Stimulated activated CD4-positive, alpha-beta T cell treated with anti-CD3 and anti-CD28 coated beads, Interleukin-12 subunit alpha, Interleukin-12 subunit beta, amount 100 ng/mL, for 24 hours (primary cell): ENCODE data around the gene PIF1.
"Not testable (repeated sequence)": the region's sequence is repeated elsewhere in the genome, so short reads cannot be mapped to it uniquely, and the experiment has no call there.

Experiments
- DNase-seq, 2 experiments: peaks; one replicate each; pipeline ENCODE4 v3.0.0-alpha.2; 2020; ENCODE audit warnings: low read depth in 2 of 2

PIF1 gene

GRCh38 chr15:64847448-64847847 lies 22.0 kb upstream of the PIF1 start:
- no peak for DNase-seq

GRCh38 chr15:64847016-64847415 lies 21.6 kb upstream of the PIF1 start:
- DNase-seq, result no peak

GRCh38 chr15:64845831-64846595 lies 20.6 kb upstream of the PIF1 start:
- DNase-seq, result no peak

DNA sequence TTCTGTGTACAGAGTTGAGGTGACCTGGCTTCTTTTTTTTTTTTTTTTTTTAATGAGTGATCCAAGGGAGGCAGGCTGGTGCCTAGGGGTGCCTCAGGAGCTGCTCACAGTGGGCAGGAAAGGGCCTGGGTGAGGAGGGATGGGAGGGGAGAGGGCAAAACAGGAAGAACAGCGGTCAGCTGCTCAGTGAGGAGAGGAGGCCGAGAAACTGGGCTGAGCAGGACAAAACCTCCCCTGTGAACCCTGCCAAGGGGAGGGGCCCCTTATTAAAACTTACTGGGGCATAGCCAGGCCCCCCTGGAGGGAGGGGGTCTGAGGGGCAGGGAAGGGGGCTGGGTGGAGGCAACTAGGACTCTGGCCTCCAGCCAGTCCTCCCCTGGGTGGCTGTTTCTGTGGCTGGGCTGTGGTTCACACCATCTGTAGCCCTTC lies 19.8 kb upstream of the PIF1 start:
- DNase-seq, result no peak

GRCh38 chr15:64844576-64845145 lies 19.2 kb upstream of the PIF1 start:
- DNase-seq, result no peak

- DNase-seq, result no peak
These were observed 18.5 kb upstream of the PIF1 start for GRCh38 chr15:64843991-64844390.

DNA sequence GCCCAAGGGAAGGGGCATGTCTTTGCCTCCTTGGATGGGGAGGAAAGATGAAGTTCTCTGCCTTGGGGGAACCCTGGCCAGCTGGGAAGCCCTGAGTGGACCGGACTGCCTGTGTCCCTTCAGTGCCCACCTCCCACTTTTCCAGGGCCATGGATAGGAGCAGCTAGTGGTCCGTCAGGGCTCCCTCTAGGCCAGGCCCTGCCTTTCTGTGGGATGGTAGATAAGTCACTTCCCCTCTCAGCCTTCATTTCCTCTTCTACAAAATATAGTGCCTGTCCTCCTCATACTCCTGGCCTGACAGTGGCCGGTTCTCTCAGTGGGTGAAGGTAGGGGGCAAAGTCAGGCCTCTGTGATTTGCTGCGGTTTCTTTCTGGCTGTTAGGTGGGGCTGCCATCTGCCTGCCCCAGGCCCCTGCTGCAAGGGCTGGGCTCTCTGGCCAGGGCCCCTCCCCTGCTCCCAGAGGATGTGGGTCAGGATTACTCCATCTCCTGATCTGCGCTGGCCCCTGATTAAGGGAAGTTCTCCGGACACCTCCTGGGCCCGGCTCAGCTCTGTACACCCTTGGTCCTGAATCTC lies 17.6 kb upstream of the PIF1 start:
- no peak for DNase-seq

DNA sequence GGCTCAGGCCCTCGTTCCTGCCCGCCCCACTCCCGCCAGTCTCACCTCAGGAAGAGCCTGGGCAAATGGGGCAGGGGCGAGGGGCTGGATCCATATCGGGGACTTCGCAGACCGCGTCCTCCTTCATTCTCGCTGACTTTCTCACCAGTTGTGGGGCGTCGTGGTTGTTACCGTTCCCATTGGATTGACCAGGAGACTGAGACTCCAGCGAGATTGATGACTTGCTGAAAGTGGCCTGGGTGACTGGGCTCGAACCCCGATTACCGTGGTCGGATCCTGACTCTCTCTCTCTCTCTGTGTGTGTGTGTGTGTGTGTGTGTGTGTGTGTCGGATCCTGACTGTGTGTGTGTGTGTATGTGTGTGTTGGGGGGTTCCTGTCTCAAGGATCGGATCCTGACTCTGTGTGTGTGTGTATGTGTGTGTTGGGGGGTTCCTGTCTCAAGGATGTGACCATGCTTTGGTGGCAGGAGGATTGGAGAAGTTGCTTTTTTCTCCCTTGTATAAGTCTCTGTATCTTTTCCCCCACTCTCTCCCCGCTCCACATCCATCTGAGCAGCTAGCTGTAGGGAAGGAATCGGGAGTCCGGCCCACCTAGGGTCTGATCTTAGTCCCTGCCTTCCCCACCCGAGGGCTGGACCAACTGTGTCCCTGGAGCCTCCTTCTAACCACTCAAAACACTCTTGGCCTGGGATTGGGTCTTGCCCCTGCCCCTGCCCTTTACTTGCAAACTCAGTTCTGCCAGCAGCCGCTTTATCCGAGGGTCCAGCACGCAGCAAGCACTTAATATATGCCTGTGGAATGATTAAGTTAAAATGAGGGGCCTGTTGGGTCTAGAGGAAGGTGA lies 16.9 kb upstream of the PIF1 start:
- DNase-seq, result no peak

- DNase-seq, result peak; percentile 64 to 89
These were observed 16.1 kb upstream of the PIF1 start, which contains the start of gene PLEKHO2 for GRCh38 chr15:64841344-64842095. PLEKHO2 (plus strand) TSS chr15:64841915; CDS start chr15:64842017, 102 bp downstream.

DNA sequence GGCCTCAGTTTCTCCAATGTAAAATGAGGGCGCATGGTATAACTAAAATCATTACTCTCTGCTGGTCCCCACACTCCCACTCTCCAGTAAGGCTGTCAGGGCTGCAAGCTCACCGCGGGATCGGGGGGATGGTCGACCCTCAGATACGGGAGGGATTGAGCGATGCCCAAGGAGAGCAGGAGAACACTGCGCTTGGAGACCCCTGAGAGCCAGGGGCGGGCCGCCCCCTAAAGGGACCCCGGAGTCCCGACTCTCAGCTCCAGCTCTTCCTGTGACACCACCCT lies 15.6 kb upstream of the PIF1 start:
- no peak for DNase-seq

DNA sequence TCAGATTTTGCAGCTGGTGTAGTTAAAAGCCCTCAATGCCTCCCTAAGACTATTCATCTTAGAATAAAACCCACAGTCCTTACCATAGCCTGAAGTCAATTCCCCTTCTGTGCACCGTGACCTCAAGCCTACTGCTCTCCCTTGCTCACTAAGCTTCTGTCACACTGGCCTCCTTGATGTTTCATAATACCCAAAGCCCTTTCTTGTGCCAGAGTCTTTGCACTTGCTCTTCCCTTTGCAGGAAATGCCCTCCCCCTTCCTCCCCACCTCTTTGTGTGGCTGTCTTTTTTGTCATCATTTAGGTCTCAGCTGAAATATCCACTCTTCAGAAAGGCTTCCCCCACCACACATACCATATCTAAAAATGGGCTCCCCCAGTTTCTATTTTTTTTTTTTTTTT lies 12.1 kb upstream of the PIF1 start:
- no peak for DNase-seq

DNA sequence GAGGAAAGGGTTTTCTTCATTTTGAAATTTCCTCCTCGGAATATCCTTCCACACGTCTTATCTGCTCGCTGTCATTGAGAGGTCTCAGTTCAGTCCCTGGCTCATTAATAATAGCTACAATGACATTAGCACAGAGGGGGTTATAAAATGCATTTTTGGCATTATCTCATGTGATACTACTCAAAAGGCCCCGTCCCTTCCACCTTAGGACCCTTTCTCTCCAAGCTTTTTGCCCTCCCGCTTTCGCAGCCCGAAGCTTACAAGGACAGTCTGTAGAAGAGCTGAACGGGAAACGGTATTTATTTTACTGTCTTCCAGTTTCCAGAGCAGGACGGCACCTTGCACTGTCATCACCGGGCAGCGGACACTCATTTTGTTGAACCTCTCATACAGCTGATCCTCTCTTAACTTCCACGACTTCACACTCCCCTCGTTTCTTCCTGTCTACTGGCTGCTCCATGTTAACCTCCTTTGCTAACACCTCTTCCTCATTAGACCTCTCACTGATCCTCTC lies 10.6 kb upstream of the PIF1 start:
- no peak for DNase-seq

GRCh38 chr15:64833690-64834089 lies 8.2 kb upstream of the PIF1 start:
- DNase-seq, result no peak

DNA sequence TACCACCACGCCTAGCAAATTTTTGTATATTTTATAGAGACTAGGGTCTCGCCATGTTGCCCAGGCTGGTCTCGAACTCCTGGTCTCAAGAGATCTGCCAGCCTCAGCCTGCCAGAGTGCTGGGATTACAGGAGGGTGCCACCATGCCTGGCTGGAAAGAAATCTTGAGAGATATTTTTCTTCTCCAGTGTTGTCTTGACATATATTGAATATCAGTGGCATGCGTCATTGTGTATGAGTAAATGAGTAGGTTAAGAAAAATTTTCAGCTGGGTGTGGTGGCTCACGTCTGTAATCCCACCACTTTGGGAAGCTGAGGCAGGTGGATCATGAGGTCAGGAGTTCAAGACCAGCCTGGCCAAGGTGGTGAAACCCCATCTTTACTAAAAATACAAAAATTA lies 3.5 kb upstream of the PIF1 start:
- no peak for DNase-seq

GRCh38 chr15:64824929-64825430 lies 467 bp downstream of the PIF1 start:
- no peak for DNase-seq

DNA sequence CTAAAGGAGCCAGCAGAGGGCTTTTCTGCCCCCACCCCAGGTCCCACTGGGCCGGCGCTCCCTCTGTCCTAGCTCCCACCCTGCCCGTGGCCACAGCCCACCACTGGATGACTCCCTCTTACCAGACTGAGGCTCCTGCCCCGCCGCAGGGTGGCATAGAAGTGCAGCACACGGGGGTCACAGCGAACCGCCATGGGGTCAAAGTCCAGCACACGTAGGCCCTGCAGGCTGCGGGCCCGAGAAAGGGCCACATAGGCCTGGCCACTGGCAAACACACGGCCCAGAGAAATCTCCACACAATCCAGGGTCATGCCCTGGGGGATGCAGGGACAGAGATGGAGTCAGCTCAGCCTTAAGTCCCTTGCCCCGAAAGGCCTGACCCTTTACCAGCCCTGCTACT lies 9.0 kb downstream of the PIF1 start:
- no peak for DNase-seq

DNA sequence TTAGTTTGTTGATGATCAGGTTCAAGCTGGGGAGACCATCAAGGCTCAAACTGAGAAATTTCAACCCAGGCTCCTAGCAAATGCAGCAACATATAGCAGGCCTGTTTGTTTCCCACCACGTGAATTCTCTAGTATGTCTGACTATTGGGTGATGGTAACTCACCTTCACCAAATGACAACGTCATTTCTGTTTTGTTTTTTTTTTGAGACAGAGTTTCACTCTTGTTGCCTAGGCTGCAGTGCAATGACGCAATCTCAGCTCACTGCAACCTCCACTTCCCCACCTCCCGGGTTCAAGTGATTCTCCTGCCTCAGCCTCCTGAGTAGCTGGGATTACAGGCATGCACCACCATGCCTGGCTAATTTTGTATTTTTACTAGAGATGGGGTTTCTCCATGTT lies 10.5 kb downstream of the PIF1 start:
- DNase-seq, result not testable (repeated sequence)

GRCh38 chr15:64814283-64814682 lies 11.2 kb downstream of the PIF1 start:
- not testable (repeated sequence) for DNase-seq

DNA sequence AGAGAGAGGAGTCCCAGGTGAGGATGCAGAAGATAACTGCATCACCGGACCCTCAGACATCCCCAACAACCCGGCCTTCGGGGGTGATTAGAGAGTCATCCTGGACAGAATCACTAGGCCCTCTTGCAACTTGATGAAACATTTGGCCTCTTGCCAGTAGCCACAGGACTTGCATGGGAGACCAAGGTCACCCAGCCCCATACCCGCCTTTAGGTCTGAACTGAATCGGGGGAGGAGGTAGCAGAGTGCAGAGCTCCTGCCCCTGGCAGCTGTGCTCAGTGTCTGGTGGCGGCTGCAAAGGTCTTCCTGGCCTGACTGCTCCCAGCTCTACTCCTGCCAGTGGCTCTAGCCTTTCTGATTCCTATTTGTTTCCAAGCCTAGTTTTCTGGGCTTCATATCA lies 12.4 kb downstream of the PIF1 start:
- no peak for DNase-seq

DNA sequence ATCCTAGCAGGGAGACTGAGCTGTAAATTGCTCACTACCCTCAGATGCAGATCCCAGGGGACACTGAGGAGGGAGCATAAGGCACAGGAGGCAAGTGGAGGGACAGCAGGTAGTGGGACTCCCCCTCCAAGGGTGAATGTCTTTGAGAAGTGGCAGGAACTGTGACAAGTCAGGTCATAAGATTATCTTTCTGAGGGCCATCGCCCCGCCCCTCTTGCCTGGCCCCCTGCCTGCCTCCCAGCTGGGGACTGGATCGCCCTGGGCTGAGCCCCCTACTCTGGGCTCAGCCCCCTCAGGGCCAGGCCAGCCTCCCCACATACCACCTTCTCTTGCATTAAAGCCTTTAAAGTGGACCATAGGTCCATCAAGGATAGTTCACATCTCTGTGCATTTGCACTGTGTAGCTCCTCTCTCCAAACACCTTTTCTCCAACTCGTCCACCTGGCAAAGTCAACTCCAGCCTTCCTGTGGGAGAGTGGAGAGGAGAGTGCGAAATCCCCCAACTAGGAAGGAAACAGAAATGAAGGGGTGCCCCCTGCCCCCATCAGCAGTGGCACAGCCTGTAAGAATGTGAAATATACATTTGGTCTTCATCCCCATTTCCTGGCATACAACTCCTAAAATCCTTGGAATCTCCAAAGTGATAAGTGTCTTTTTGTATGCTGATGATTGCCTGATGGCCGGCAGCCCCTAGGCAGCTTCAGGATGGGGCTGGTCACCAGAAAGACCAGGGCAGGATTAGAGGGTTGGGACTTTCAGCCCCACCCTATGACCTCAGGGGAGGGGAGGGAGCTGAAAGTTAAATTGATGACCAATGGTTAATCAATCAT lies 14.7 kb downstream of the PIF1 start:
- DNase-seq, result no peak
